Uterus (tissue), 2 donors: Measurements from ENCODE around the gene CCR4.

Source experiments
- POLR2A ChIP-seq, 2 donors: fragments of 450-650 bp; IDR thresholded peaks; one replicate each; pipeline ENCODE4 v1.6.1; 2016; ENCODE audit warnings: antibody characterized with exemption in 2 of 2, mild to moderate bottlenecking in 1 of 2, moderate library complexity in 1 of 2
- TF ChIP-seq, protein P1 (sequence below), 4 experiments: fragments of 200-600 bp in 2 of 4; fragments of 450-650 bp in 2 of 4; sonication (generic) in 2 of 4; IDR thresholded peaks; one replicate each; pipeline ENCODE4 v1.5.1; 2016 to 2019; ENCODE audit warnings: antibody characterized with exemption in 4 of 4, mild to moderate bottlenecking in 2 of 4, moderate library complexity in 1 of 4

DNA sequence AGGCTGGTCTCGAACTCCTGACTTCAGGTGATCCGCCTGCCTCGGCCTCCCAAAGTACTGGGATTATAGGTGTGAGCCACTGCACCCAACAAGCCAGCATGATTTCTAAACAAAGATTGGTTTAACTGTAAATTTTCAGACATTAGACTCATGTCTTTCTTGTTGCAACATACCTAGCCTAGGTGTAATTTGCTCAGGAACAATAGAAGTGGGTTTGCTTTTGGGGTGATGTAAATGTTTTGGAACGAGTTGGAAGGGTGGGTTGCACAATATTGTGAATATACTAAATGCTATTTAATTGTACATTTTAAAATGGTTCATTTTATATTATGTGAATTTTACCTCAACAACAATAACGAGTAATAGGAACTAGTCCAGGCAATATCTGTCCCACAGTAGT lies 7.1 kb downstream of the CCR4 start:
- TF ChIP-seq POLR2A (IDR thresholded peaks at IDR 0.05): no peak
- TF ChIP-seq, protein P1, sequence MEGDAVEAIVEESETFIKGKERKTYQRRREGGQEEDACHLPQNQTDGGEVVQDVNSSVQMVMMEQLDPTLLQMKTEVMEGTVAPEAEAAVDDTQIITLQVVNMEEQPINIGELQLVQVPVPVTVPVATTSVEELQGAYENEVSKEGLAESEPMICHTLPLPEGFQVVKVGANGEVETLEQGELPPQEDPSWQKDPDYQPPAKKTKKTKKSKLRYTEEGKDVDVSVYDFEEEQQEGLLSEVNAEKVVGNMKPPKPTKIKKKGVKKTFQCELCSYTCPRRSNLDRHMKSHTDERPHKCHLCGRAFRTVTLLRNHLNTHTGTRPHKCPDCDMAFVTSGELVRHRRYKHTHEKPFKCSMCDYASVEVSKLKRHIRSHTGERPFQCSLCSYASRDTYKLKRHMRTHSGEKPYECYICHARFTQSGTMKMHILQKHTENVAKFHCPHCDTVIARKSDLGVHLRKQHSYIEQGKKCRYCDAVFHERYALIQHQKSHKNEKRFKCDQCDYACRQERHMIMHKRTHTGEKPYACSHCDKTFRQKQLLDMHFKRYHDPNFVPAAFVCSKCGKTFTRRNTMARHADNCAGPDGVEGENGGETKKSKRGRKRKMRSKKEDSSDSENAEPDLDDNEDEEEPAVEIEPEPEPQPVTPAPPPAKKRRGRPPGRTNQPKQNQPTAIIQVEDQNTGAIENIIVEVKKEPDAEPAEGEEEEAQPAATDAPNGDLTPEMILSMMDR (IDR thresholded peaks at IDR 0.05): no peak
